ENCODE data around the gene PSPH.
"Not testable (repeated sequence)": the region's sequence is repeated elsewhere in the genome, so short reads cannot be mapped to it uniquely, and the experiment has no call there.

The PSPH gene

GRCh38 chr7:56023500-56023899 lies 27.7 kb downstream of the PSPH start:
- Histone ChIP-seq H3K27me3 (ENCODE audit: control insufficient read depth, insufficient read depth, low read length) (no peaks in the 10 kb centered on the region), H3K9me3 (ENCODE audit: control insufficient read depth, low read length) (no peaks in the 10 kb centered on the region), H3K4me1 (ENCODE audit: control insufficient read depth, insufficient read depth, low read length) (no peaks in the 10 kb centered on the region), H3K36me3 (ENCODE audit: control insufficient read depth, insufficient read depth, low read length) (no peaks in the 10 kb centered on the region), H3K9ac (ENCODE audit: low read length) (no peak overlapping the region), H3K4me3 (ENCODE audit: low read length) (no peak overlapping the region)

DNA sequence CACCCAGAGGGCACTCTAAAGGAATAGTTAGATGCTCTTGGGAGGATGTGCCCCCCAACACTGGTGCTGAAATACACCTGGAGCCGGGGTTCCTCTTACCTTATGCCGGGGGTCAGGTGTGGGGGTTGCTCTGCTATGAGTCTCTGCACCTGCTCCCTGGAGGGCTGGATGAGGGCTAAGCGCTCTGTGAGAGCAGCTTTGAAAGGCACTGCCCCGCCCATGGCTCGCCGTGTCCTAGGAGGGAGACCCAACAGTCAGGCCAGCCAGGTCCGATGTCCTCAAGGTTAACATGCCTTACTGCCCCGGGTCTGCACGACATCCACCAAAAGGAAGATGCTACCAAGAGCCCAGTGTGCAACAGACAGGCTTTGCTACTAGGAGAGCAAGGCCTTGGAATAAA lies 31.7 kb downstream of the PSPH start:
- Histone ChIP-seq H3K9me3 (ENCODE audit: control insufficient read depth, low read length) (no peaks in the 10 kb centered on the region), H3K9ac (ENCODE audit: low read length) (no peak overlapping the region), H3K27me3 (ENCODE audit: control insufficient read depth, insufficient read depth, low read length) (no peaks in the 10 kb centered on the region), H3K36me3 (ENCODE audit: control insufficient read depth, insufficient read depth, low read length) (no peaks in the 10 kb centered on the region), H3K4me3 (ENCODE audit: low read length) (no peak overlapping the region), H3K4me1 (ENCODE audit: control insufficient read depth, insufficient read depth, low read length) (no peaks in the 10 kb centered on the region)

DNA sequence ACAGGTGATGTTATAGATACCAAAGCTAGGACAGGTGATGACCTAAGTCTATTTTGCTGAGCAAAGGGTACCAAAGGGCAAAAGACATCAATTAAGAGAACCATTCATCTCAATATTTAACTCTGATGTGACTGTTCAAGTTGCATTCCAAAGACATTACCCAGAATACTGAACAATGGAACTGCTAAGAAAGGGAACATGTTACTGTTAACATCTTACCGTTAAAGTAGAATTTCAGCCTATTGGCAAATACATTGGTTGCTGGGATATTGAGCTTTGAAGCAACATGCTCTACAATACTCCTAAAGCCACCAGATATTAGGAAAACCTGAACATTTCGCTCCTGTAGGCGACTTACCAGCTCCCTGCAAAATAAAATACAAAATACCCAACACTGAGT lies 34.2 kb downstream of the PSPH start:
- H3K36me3 ChIP-seq (ENCODE audit: control insufficient read depth, insufficient read depth, low read length); H3K4me3 ChIP-seq (ENCODE audit: low read length); H3K9me3 ChIP-seq (ENCODE audit: control insufficient read depth, low read length); H3K4me1 ChIP-seq (ENCODE audit: control insufficient read depth, insufficient read depth, low read length); H3K27me3 ChIP-seq (ENCODE audit: control insufficient read depth, insufficient read depth, low read length); H3K9ac ChIP-seq (ENCODE audit: low read length): not testable (repeated sequence)

GRCh38 chr7:56009695-56010094 lies 41.5 kb downstream of the PSPH start:
- no peak overlapping the region for H3K4me3 ChIP-seq (ENCODE audit: low read length)
- no peaks in the 10 kb centered on the region for H3K4me1 ChIP-seq (ENCODE audit: control insufficient read depth, insufficient read depth, low read length)
- no peak overlapping the region for H3K9ac ChIP-seq (ENCODE audit: low read length)

GRCh38 chr7:56007891-56008290 lies 43.4 kb downstream of the PSPH start:
- no peak overlapping the region for H3K9ac ChIP-seq (ENCODE audit: low read length)

More at GRCh38 chr7:56009695-56010094, 41.5 kb downstream of the PSPH start:
- Histone ChIP-seq H3K36me3 (ENCODE audit: control insufficient read depth, insufficient read depth, low read length) (no peaks in the 10 kb centered on the region), H3K27me3 (ENCODE audit: control insufficient read depth, insufficient read depth, low read length) (no peaks in the 10 kb centered on the region), H3K9me3 (ENCODE audit: control insufficient read depth, low read length) (no peaks in the 10 kb centered on the region)

GRCh38 chr7:56007167-56007652 lies 44.0 kb downstream of the PSPH start:
- Histone ChIP-seq H3K36me3 (ENCODE audit: control insufficient read depth, insufficient read depth, low read length) (no peaks in the 10 kb centered on the region), H3K9me3 (ENCODE audit: control insufficient read depth, low read length) (no peaks in the 10 kb centered on the region), H3K4me3 (ENCODE audit: low read length) (no peak overlapping the region), H3K4me1 (ENCODE audit: control insufficient read depth, insufficient read depth, low read length) (no peaks in the 10 kb centered on the region), H3K27me3 (ENCODE audit: control insufficient read depth, insufficient read depth, low read length) (no peaks in the 10 kb centered on the region), H3K9ac (ENCODE audit: low read length) (no peak overlapping the region)

More at GRCh38 chr7:56007891-56008290, 43.4 kb downstream of the PSPH start:
- Histone ChIP-seq H3K27me3 (ENCODE audit: control insufficient read depth, insufficient read depth, low read length) (no peaks in the 10 kb centered on the region), H3K9me3 (ENCODE audit: control insufficient read depth, low read length) (no peaks in the 10 kb centered on the region), H3K4me3 (ENCODE audit: low read length) (no peak overlapping the region), H3K4me1 (ENCODE audit: control insufficient read depth, insufficient read depth, low read length) (no peaks in the 10 kb centered on the region), H3K36me3 (ENCODE audit: control insufficient read depth, insufficient read depth, low read length) (no peaks in the 10 kb centered on the region)

GRCh38 chr7:56003749-56004148 lies 47.5 kb downstream of the PSPH start:
- no peaks in the 10 kb centered on the region for H3K36me3 ChIP-seq (ENCODE audit: control insufficient read depth, insufficient read depth, low read length)
- no peak overlapping the region for H3K9ac ChIP-seq (ENCODE audit: low read length)
- no peaks in the 10 kb centered on the region for H3K27me3 ChIP-seq (ENCODE audit: control insufficient read depth, insufficient read depth, low read length)
- no peak overlapping the region for H3K4me3 ChIP-seq (ENCODE audit: low read length)
- H3K4me1 ChIP-seq (ENCODE audit: control insufficient read depth, insufficient read depth, low read length): no peaks in the 10 kb centered on the region
- H3K9me3 ChIP-seq (ENCODE audit: control insufficient read depth, low read length): no peaks in the 10 kb centered on the region

DNA sequence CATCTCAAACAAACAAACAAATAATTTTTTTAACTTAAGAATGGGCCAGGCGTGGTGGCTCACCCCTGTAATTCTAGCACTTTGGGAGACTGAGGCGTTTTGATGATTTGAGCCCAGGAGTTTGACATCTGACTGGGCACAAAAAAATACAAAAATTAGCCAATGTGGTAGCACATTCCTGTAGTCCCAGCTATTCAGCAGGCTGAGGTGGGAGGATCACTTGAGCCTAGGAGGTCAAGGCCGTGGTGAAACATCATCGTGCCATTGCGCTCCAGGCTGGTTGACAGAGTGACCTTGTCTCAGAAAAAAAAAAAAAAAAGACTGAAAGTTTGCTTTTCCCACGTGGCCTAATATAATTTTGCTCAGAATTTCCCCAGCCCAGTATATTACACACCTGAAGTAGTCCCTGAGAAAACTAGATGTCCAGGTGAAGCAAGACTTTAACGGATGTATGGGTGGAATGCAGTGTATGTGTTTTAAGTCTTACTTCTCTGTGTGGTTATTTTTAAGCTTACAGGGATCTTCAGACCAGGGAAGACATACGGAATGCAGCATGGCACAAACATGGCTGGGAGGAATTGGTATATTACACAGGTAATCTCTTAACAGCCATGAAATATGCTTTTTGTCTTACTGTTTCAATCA lies 54.3 kb downstream of the PSPH start:
- Histone ChIP-seq H3K36me3 (ENCODE audit: control insufficient read depth, insufficient read depth, low read length) (no peaks in the 10 kb centered on the region), H3K4me1 (ENCODE audit: control insufficient read depth, insufficient read depth, low read length) (no peaks in the 10 kb centered on the region), H3K27me3 (ENCODE audit: control insufficient read depth, insufficient read depth, low read length) (no peaks in the 10 kb centered on the region)

GRCh38 chr7:55992346-55992745 lies 58.9 kb downstream of the PSPH start:
- Histone ChIP-seq H3K9ac (ENCODE audit: low read length) (no peak overlapping the region), H3K9me3 (ENCODE audit: control insufficient read depth, low read length) (no peaks in the 10 kb centered on the region), H3K36me3 (ENCODE audit: control insufficient read depth, insufficient read depth, low read length) (no peaks in the 10 kb centered on the region), H3K27me3 (ENCODE audit: control insufficient read depth, insufficient read depth, low read length) (no peaks in the 10 kb centered on the region), H3K4me3 (ENCODE audit: low read length) (no peak overlapping the region), H3K4me1 (ENCODE audit: control insufficient read depth, insufficient read depth, low read length) (no peaks in the 10 kb centered on the region)

More for the DNA sequence above, 54.3 kb downstream of the PSPH start:
- no peaks in the 10 kb centered on the region for H3K9me3 ChIP-seq (ENCODE audit: control insufficient read depth, low read length)
- H3K4me3 ChIP-seq (ENCODE audit: low read length): no peak overlapping the region
- H3K9ac ChIP-seq (ENCODE audit: low read length): no peak overlapping the region

- Histone ChIP-seq H3K9me3 (ENCODE audit: control insufficient read depth, low read length) (no peaks in the 10 kb centered on the region), H3K9ac (ENCODE audit: low read length) (no peak overlapping the region), H3K36me3 (ENCODE audit: control insufficient read depth, insufficient read depth, low read length) (peaks cover 7% of the 10 kb centered on the region), H3K4me1 (ENCODE audit: control insufficient read depth, insufficient read depth, low read length) (no peaks in the 10 kb centered on the region), H3K27me3 (ENCODE audit: control insufficient read depth, insufficient read depth, low read length) (no peaks in the 10 kb centered on the region), H3K4me3 (ENCODE audit: low read length) (no peak overlapping the region)
Measured at GRCh38 chr7:55983537-55983936, 67.7 kb downstream of the PSPH start.

- H3K9me3 ChIP-seq (ENCODE audit: control insufficient read depth, low read length): no peaks in the 10 kb centered on the region
- H3K27me3 ChIP-seq (ENCODE audit: control insufficient read depth, insufficient read depth, low read length): no peaks in the 10 kb centered on the region
- no peaks in the 10 kb centered on the region for H3K4me1 ChIP-seq (ENCODE audit: control insufficient read depth, insufficient read depth, low read length)
- H3K4me3 ChIP-seq (ENCODE audit: low read length): no peak overlapping the region
- H3K9ac ChIP-seq (ENCODE audit: low read length): no peak overlapping the region
- H3K36me3 ChIP-seq (ENCODE audit: control insufficient read depth, insufficient read depth, low read length): peaks cover 11% of the 10 kb centered on the region
Measured at GRCh38 chr7:55980266-55980665, 71.0 kb downstream of the PSPH start.

DNA sequence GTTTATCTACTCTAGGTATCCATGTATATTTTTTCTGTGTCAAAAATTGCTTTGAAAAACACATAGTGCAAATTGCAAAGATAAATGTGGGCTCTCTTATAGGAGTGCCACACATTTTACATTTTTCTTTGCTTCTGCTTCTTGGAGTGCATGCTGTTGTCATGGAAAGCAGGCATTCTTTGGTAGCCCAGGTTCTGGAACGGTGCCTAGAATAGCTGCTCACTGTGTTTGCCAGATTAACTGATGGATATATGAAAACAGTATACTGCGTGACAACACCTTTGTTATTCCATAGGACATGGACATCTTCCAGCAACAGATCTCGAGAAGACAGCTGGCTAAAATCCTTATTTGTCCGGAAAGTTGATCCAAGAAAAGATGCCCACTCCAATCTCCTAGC lies 73.4 kb downstream of the PSPH start:
- H3K9me3 ChIP-seq (ENCODE audit: control insufficient read depth, low read length): no peaks in the 10 kb centered on the region
- no peaks in the 10 kb centered on the region for H3K4me1 ChIP-seq (ENCODE audit: control insufficient read depth, insufficient read depth, low read length)
- H3K9ac ChIP-seq (ENCODE audit: low read length): no peak overlapping the region
- H3K27me3 ChIP-seq (ENCODE audit: control insufficient read depth, insufficient read depth, low read length): no peaks in the 10 kb centered on the region
- no peak overlapping the region for H3K4me3 ChIP-seq (ENCODE audit: low read length)
- H3K36me3 ChIP-seq (ENCODE audit: control insufficient read depth, insufficient read depth, low read length): peaks cover 11% of the 10 kb centered on the region

Data from mucosa of stomach (tissue), 1 donor.